Left renal cortex interstitium (tissue), 4 donors: ENCODE measurements around the gene TNS2. TPM values are rescaled to one million over a fixed set of nuclear protein-coding genes. Genes with fewer than 3 reads are reported as not detected.

Experiments
- DNase-seq, 4 donors: peaks; one replicate each; pipeline ENCODE4 v3.0.0-alpha.2; 2013; ENCODE audit warnings: low read depth in 4 of 4, low spot score in 2 of 4, missing footprints in 1 of 4
- polyA plus RNA-seq, 4 donors: library from polyadenylated mRNA; unstranded; fragments of 120-200 nt; gene quantifications; one replicate each; pipeline ENCODE4 v1.2.1, GENCODE V29; 2013; ENCODE audit not compliant: insufficient read length in 4 of 4

The TNS2 gene
- polyA plus RNA-seq, 4 donors, result 66.5 to 168 (median 112) TPM

- DNase-seq, result no peak
Observed at GRCh38 chr12:53056901-53057300, 7.0 kb downstream of the TNS2 start.

GRCh38 chr12:53057816-53058500 is 8.1 kb downstream of the TNS2 start:
- no peak for DNase-seq

GRCh38 chr12:53058674-53059433 is 9.0 kb downstream of the TNS2 start:
- DNase-seq, result no peak

GRCh38 chr12:53059434-53060063 is 9.7 kb downstream of the TNS2 start:
- no peak for DNase-seq

GRCh38 chr12:53060064-53060720 is 10.3 kb downstream of the TNS2 start:
- DNase-seq, result no peak

GRCh38 chr12:53060721-53061276 is 10.9 kb downstream of the TNS2 start:
- no peak for DNase-seq

- no peak for DNase-seq
Observed at GRCh38 chr12:53061404-53062010, 11.6 kb downstream of the TNS2 start.

- DNase-seq, result no peak
Observed at GRCh38 chr12:53062011-53062961, 12.4 kb downstream of the TNS2 start.

GRCh38 chr12:53062977-53063707 is 13.3 kb downstream of the TNS2 start:
- no peak for DNase-seq

GRCh38 chr12:53063708-53064612 is 14.1 kb downstream of the TNS2 start:
- no peak for DNase-seq

- no peak for DNase-seq
Observed at GRCh38 chr12:53064613-53065436, 15.0 kb downstream of the TNS2 start.

GRCh38 chr12:53065470-53065869 is 15.6 kb downstream of the TNS2 start:
- no peak for DNase-seq

GRCh38 chr12:53065975-53066931 is 16.4 kb downstream of the TNS2 start:
- no peak for DNase-seq

- DNase-seq, result no peak
Observed at GRCh38 chr12:53067074-53067992, 17.5 kb downstream of the TNS2 start.
